Liver (tissue), 9 donors: ENCODE data around the gene RELA. TPM values are rescaled to one million over a fixed set of nuclear protein-coding genes. Genes with fewer than 3 reads are reported as not detected.
"Not testable (repeated sequence)": the region's sequence is repeated elsewhere in the genome, so short reads cannot be mapped to it uniquely, and the experiment has no call there.

Source experiments
- DNase-seq: peaks from one replicate; pipeline ENCODE4 v3.0.0-alpha.2; 2017; ENCODE audit warnings: low spot score
- H3K27ac ChIP-seq, 2 donors: one replicate each; pipeline ENCODE4 v1.7.0; 2013; ENCODE audit warnings: inconsistent platforms in 2 of 2, low read length in 2 of 2, control low read depth in 1 of 2, low read depth in 1 of 2, mild to moderate bottlenecking in 1 of 2
- H3K27me3 ChIP-seq, 4 donors: one replicate each; pipeline versions ENCODE4 v1.6.1 to v1.7.0; 2013; ENCODE audit warnings: low read length in 3 of 4, inconsistent platforms in 1 of 4, mild to moderate bottlenecking in 1 of 4, moderate library complexity in 1 of 4; ENCODE audit not compliant: control insufficient read depth in 4 of 4, insufficient read depth in 4 of 4
- H3K36me3 ChIP-seq, 4 donors: one replicate each; pipeline versions ENCODE4 v1.6.1 to v1.7.0; 2013; ENCODE audit warnings: low read length in 3 of 4, mild to moderate bottlenecking in 3 of 4, low read depth in 1 of 4, moderate library complexity in 1 of 4; ENCODE audit not compliant: control insufficient read depth in 4 of 4, insufficient read depth in 3 of 4
- H3K4me1 ChIP-seq, 4 donors: one replicate each; pipeline versions ENCODE4 v1.6.1 to v1.7.0; 2013; ENCODE audit warnings: low read length in 3 of 4, mild to moderate bottlenecking in 3 of 4, moderate library complexity in 1 of 4; ENCODE audit not compliant: control insufficient read depth in 4 of 4, insufficient read depth in 4 of 4
- H3K4me3 ChIP-seq, 3 donors: one replicate each; pipeline versions ENCODE4 v1.6.1 to v1.7.0; 2013; ENCODE audit warnings: low read length in 3 of 3, control low read depth in 1 of 3, low read depth in 1 of 3, mild to moderate bottlenecking in 1 of 3
- H3K9ac ChIP-seq, 2 donors: one replicate each; pipeline ENCODE4 v1.7.0; 2013; ENCODE audit warnings: low read length in 2 of 2, mild to moderate bottlenecking in 2 of 2, moderate library complexity in 2 of 2, control low read depth in 1 of 2, low read depth in 1 of 2
- H3K9me3 ChIP-seq, 4 donors: one replicate each; pipeline versions ENCODE4 v1.6.1 to v1.7.0; 2013; ENCODE audit warnings: low read length in 3 of 4; ENCODE audit not compliant: control insufficient read depth in 4 of 4
- EGR1 ChIP-seq, 2 donors: IDR thresholded peaks; 2 replicates each; pipeline ENCODE4 v1.6.1; 2016 to 2018; ENCODE audit warnings: antibody characterized with exemption in 2 of 2, low read depth in 2 of 2
- FOXA1 ChIP-seq: IDR thresholded peaks from 2 replicates; pipeline ENCODE4 v1.6.1; 2016; ENCODE audit warnings: antibody characterized with exemption
- GABPA ChIP-seq, 2 donors: IDR thresholded peaks in 1 of 2; conservative IDR thresholded peaks in 1 of 2; 2 replicates each; pipeline ENCODE4 v1.6.1; 2016; ENCODE audit warnings: antibody characterized with exemption in 2 of 2, mild to moderate bottlenecking in 1 of 2, moderate library complexity in 1 of 2
- HNF4A ChIP-seq, 2 donors: conservative IDR thresholded peaks; 2 replicates each; pipeline ENCODE4 v1.6.1; 2016; ENCODE audit warnings: antibody characterized with exemption in 2 of 2, mild to moderate bottlenecking in 2 of 2
- JUND ChIP-seq, 2 donors: IDR thresholded peaks; 2 replicates each; pipeline ENCODE4 v1.6.1; 2016; ENCODE audit warnings: antibody characterized with exemption in 2 of 2
- NR2F2 ChIP-seq: IDR thresholded peaks from 2 replicates; pipeline ENCODE4 v1.6.1; 2016; ENCODE audit warnings: antibody characterized with exemption
- RAD21 ChIP-seq, 2 donors: IDR thresholded peaks; 2 replicates each; pipeline ENCODE4 v1.6.1; 2016; ENCODE audit warnings: antibody characterized with exemption in 2 of 2, mild to moderate bottlenecking in 2 of 2
- REST ChIP-seq: IDR thresholded peaks from 2 replicates; pipeline ENCODE4 v1.6.1; 2016; ENCODE audit warnings: antibody characterized with exemption, mild to moderate bottlenecking
- RXRA ChIP-seq, 2 donors: IDR thresholded peaks; 2 replicates each; pipeline ENCODE4 v1.6.1; 2017 to 2018; ENCODE audit warnings: antibody characterized with exemption in 2 of 2, mild to moderate bottlenecking in 1 of 2
- SP1 ChIP-seq: IDR thresholded peaks from 2 replicates; pipeline ENCODE4 v1.6.1; 2018; ENCODE audit warnings: antibody characterized with exemption, mild to moderate bottlenecking
- TAF1 ChIP-seq: conservative IDR thresholded peaks from 2 replicates; pipeline ENCODE4 v1.6.1; 2016; ENCODE audit warnings: antibody characterized with exemption, mild to moderate bottlenecking
- WGBS: extraction: QIAGEN DNeasy Blood & Tissue Kit; methylation state at CpG from one replicate; pipeline ENCODE4 v1.1.7; 2013; 5-methylcytosine and 5-hydroxymethylcytosine counted together
- polyA plus RNA-seq, 2 donors: library from polyadenylated mRNA; stranded (reverse) in 1 of 2; unstranded in 1 of 2; fragments of 200-250 nt in 1 of 2; fragments of >200 nt in 1 of 2; fragmentation: Nextera tagmentation in 1 of 2; extraction: Ambion mirVana in 1 of 2; gene quantifications; one replicate each; pipeline versions ENCODE4 v1.2.1 to v1.2.3, GENCODE V29; 2013 to 2015
- total RNA-seq, 2 donors: library from RNA; depleted of rRNA; stranded (reverse); fragments of >200 nt; gene quantifications; one replicate each; pipeline ENCODE4 v1.2.3, GENCODE V29; 2014
- TF ChIP-seq, protein P1 (sequence below): IDR thresholded peaks from 2 replicates; pipeline ENCODE4 v1.6.1; 2016; ENCODE audit warnings: antibody characterized with exemption
- TF ChIP-seq, protein P2 (sequence below): fragments of 150-350 bp; IDR thresholded peaks from 2 replicates; pipeline ENCODE4 v1.5.1; 2017; ENCODE audit warnings: improper control_type of control experiment, low read depth, low read length; ENCODE audit not compliant: missing input control
- donor health status: healthy.
- donor health status: healthy.
- donor health status: healthy.
- donor health status: healthy.
- donor health status: healthy.

RELA gene
- total and polyA plus RNA-seq, 4 donors = 11.1 to 30.7 (median 22.0) TPM

- no peak overlapping the region for H3K4me3 ChIP-seq
- H3K36me3 ChIP-seq = peaks cover 4 to 16% (median 13%) of the 10 kb centered on the region in 4 donors
- no peaks in the 10 kb centered on the region for H3K27me3 ChIP-seq
- peak overlapping the region; percentile 75 to 86 for H3K27ac ChIP-seq
- 71% methylated on average over 8 of the region's 8 CpGs for WGBS
- H3K4me1 ChIP-seq = peaks cover 3 to 46% (median 26%) of the 10 kb centered on the region in 4 donors
- H3K9ac ChIP-seq = peak overlapping the region in 1 of 2 donors; percentile 55
- DNase-seq = no peak
- TF ChIP-seq, protein P1, sequence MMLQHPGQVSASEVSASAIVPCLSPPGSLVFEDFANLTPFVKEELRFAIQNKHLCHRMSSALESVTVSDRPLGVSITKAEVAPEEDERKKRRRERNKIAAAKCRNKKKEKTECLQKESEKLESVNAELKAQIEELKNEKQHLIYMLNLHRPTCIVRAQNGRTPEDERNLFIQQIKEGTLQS = no peak
- no peak for TF ChIP-seq EGR1 (IDR thresholded peaks at IDR 0.05; ENCODE audit: low read depth in 2 of 2)
- no peak for TF ChIP-seq FOXA1
- TF ChIP-seq SP1 = peak; percentile 22
- no peak for TF ChIP-seq RXRA (IDR thresholded peaks at IDR 0.05)
- no peak for TF ChIP-seq REST
- TF ChIP-seq JUND (IDR thresholded peaks at IDR 0.05) = no peak
- TF ChIP-seq GABPA (IDR thresholded peaks at IDR 0.05 in 1 of 2, conservative IDR thresholded peaks at IDR 0.05 in 1 of 2) = no peak
- TF ChIP-seq NR2F2 = peak; percentile 96
- H3K9me3 ChIP-seq = no peaks in the 10 kb centered on the region
Measured at GRCh38 chr11:65639623-65640482, 22.9 kb downstream of the RELA start.

GRCh38 chr11:65639228-65639597 lies 23.5 kb downstream of the RELA start:
- Histone ChIP-seq H3K36me3 (peaks cover 4 to 20% (median 16%) of the 10 kb centered on the region in 4 donors), H3K4me1 (peaks cover 3 to 46% (median 28%) of the 10 kb centered on the region in 4 donors), H3K27ac (peak overlapping the region; percentile 91 to 94)
- not testable (repeated sequence) for H3K4me3 ChIP-seq, DNase-seq, H3K9me3 ChIP-seq, H3K27me3 ChIP-seq, H3K9ac ChIP-seq
- WGBS = 88% methylated on average over 9 of the region's 9 CpGs

GRCh38 chr11:65637794-65638419 lies 24.8 kb downstream of the RELA start, which contains the start of gene SIPA1:
SIPA1 (plus strand) TSS chr11:65638101; CDS start chr11:65640922, 2,821 bp downstream.
- peak within 1 kb of the TSS; percentile 58 to 77 (median 63) for H3K4me3 ChIP-seq
- H3K9ac ChIP-seq = peak within 1 kb of the TSS; percentile 56 to 57
- H3K9me3 ChIP-seq = no peaks in the 10 kb centered on the region
- peaks cover 3 to 55% (median 35%) of the 10 kb centered on the region in 4 donors for H3K4me1 ChIP-seq
- H3K36me3 ChIP-seq = peaks cover 4 to 22% (median 15%) of the 10 kb centered on the region in 4 donors
- H3K27me3 ChIP-seq = no peaks in the 10 kb centered on the region
- TF ChIP-seq FOXA1 (no peak), RAD21 (IDR thresholded peaks at IDR 0.05) (peak in 1 of 2 donors; percentile 67), TAF1 (no peak), HNF4A (conservative IDR thresholded peaks at IDR 0.05) (no peak)
- TF ChIP-seq, protein P2, sequence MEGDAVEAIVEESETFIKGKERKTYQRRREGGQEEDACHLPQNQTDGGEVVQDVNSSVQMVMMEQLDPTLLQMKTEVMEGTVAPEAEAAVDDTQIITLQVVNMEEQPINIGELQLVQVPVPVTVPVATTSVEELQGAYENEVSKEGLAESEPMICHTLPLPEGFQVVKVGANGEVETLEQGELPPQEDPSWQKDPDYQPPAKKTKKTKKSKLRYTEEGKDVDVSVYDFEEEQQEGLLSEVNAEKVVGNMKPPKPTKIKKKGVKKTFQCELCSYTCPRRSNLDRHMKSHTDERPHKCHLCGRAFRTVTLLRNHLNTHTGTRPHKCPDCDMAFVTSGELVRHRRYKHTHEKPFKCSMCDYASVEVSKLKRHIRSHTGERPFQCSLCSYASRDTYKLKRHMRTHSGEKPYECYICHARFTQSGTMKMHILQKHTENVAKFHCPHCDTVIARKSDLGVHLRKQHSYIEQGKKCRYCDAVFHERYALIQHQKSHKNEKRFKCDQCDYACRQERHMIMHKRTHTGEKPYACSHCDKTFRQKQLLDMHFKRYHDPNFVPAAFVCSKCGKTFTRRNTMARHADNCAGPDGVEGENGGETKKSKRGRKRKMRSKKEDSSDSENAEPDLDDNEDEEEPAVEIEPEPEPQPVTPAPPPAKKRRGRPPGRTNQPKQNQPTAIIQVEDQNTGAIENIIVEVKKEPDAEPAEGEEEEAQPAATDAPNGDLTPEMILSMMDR = peak; percentile 36
- peak within 1 kb of the TSS; percentile 91 to 94 for H3K27ac ChIP-seq
- DNase-seq = peak; percentile 88
- WGBS = 6% methylated on average over 46 of the region's 46 CpGs
